HG03575 (cell line): Measurements from ENCODE around the gene GUCA1A.

Source experiments
- ATAC-seq: cut with Tn5 transposase; IDR thresholded peaks from one replicate; pipeline ENCODE4 v1.9.1; 2021; ENCODE audit not compliant: unreplicated experiment, insufficient number of reproducible peaks, low FRiP score; ENCODE audit errors: extremely low read depth

The GUCA1A gene

GRCh38 chr6:42173101-42173500 lies at the start of gene GUCA1A:
GUCA1A (plus strand) TSS chr6:42173364; CDS start chr6:42173614, 250 bp downstream.
- no peak for ATAC-seq

DNA sequence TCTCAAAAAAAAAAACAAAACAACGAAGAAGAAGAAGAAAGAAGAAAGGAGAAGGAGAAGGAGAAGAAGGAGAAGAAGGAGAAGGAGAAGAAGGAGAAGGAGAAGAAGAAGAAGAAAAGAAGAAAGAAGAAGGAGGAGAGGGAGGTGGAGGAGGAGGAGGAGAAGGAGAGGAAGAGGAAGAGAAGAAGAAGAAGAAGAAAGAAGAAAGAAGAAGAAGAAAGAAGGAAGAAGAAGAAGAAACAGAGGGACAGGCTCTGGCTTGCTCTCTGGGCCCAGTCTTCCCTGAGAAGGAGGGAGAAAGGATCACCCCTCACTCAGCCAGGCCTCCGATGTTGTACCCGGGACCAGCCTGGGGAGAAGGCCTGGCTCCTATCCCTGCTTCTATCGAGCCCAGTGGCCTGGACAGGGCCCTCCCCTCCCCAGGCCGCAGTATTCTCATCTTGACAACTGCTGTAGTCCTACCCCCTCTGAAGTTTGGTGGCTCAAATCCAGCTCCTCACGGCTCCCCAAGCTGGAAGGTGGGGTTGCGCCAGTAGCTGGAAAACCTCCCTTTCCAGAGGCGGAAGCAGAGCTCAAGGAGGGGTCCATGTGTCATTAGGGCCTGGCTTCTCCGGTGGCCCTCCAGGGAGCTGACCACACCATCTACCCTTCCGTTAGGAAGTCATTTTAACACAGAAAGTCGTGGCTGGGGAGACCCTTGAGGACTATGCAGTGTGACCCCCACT lies 49.6 kb upstream of the GUCA1A start:
- no peak for ATAC-seq

DNA sequence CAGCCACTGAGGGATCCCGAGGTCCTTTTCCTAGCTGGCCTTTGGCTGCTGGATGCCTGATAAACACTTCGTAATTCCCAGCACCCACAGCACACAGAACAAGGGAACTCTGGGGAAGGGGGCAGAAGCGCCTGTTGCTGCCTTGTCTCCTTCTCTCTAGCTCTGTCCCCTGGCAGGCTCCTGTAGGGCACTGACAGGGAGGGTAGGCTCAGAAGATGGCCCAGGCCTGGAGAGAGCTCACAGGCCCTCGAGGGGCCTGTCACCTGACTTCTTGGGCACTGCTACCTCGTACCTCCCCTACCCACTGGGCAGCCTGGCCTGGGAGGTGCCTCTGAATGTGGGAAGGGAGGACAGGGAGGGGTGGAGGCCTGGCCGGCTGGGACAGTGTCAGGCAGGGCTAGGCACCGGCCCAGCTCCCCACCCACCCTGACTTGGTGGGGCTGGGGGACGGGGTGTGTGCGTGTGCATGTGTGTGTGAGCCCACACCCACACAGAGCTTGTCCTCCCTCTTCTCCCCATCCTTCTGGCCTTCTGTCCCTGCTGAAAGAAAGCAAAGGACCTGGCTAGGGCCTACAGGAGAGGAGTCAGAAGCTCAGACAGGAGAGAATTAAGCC lies 48.8 kb upstream of the GUCA1A start:
- ATAC-seq, result no peak

DNA sequence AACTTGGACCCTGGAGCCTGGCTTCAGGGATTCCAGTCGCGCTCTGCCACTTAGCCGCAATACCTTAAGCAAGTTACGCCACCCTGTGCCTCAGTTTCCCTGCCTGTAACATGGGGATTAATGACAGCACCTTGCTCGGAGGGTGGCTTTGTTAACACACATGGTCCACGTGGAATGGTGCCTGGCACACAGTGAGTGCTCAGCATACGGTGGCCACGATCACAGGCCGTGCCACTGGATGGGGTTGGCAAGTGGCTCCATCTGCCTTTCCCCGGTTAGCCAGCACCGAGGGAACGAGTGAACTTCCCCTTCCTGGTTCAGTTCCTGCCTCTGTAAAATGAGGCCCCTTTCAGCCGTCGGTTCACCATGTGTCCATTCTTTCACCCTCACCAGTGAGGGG lies 47.9 kb upstream of the GUCA1A start:
- no peak for ATAC-seq

DNA sequence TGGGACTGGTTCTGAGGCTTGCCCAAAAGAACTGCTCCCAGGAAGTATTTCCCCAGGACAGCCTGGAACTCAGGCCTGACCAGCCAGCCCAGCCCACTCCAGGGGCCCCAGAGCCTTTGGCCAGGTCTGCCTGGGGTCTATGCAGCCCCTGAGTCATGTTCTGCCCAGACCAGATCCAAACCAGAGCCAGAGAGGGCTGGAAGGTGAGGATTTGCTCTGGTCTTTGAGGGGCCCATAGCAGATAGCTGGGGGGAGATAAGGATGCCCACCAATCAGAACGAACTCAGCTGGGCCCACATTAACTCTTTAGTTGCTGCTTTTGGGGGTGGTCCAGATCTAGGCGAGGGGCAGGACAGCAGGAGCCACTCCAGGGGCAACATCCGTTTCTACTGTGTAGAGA lies 47.5 kb upstream of the GUCA1A start:
- no peak for ATAC-seq

GRCh38 chr6:42128460-42129359 lies 44.5 kb upstream of the GUCA1A start:
- ATAC-seq, result no peak

- no peak for ATAC-seq
These were observed 43.8 kb upstream of the GUCA1A start for GRCh38 chr6:42129360-42129676.

GRCh38 chr6:42131531-42131930 lies 41.6 kb upstream of the GUCA1A start:
- ATAC-seq, result no peak

GRCh38 chr6:42133926-42134325 lies 39.2 kb upstream of the GUCA1A start:
- ATAC-seq, result no peak

GRCh38 chr6:42135161-42135560 lies 38.0 kb upstream of the GUCA1A start:
- no peak for ATAC-seq

GRCh38 chr6:42135722-42136121 lies 37.4 kb upstream of the GUCA1A start:
- ATAC-seq, result no peak

- ATAC-seq, result no peak
These were observed 36.5 kb upstream of the GUCA1A start for GRCh38 chr6:42136508-42137193.

- no peak for ATAC-seq
These were observed 35.9 kb upstream of the GUCA1A start for GRCh38 chr6:42137194-42137753.

GRCh38 chr6:42138190-42138589 lies 35.0 kb upstream of the GUCA1A start:
- no peak for ATAC-seq

DNA sequence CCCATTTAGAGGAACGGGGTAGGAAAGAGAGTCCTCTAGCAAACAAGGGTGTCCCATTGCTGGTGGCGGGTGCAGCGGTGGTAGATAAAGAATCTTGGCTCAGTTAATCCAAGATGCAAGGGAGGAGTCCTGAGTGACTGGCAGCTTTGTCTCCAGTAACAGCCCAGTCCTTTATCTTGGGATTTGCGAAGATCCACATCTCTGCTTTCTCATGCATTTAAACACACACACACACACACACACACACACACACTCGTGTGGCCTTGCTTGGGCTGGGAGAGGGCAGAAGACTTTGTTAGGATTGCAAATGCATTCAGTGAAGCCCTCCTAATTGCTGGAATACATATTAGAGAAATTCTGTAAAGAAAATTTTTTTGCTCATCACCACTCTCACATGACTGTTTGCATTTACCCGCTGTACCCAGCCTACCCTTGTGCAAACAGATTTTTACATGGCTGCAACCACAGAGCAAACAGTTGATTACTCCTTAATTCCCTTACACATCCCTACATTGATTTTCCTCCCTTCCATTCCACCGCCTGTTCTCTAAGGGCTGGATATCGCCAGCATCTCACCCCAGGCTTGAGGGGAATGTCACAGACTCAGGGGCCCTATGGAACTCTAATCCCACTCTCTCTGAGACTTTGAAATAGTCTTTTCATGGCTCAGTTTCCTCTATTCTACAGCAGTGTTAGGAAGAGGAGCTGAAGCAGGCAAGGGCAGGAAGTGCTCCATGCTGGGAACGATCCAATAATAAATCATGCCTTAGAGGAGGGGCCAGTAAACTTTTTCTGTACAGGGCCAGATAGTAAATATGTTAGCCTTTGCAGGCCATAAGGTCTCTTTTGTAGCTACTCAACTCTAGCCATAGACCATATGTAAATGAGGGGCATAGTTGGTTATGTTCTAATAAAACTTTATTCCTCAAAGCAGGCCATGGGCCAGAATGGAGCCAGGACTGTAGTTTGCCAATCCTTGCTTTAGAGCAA lies 34.2 kb upstream of the GUCA1A start:
- no peak for ATAC-seq

GRCh38 chr6:42140032-42140431 lies 33.1 kb upstream of the GUCA1A start:
- ATAC-seq, result no peak

GRCh38 chr6:42140756-42141602 lies 32.2 kb upstream of the GUCA1A start:
- ATAC-seq, result no peak
